ENCODE data around the gene HOXC10.

GRCh38 chr12:54005531-54005852 lies 20.5 kb downstream of the HOXC10 start:
- TF ChIP-seq CTCF (IDR thresholded peaks at IDR 0.05; ENCODE audit: insufficient read depth, low read depth, low read length) = no peak
- no peak for TF ChIP-seq EZH2 (IDR thresholded peaks at IDR 0.05; ENCODE audit: insufficient read depth, low read length)

Measured in astrocyte (in vitro differentiated cells and primary cell).